HG03571 (cell line): ENCODE results near the gene MYB.
"Not testable (repeated sequence)": the region's sequence is repeated elsewhere in the genome, so short reads cannot be mapped to it uniquely, and the experiment has no call there.

Experiments used
- ATAC-seq: cut with Tn5 transposase; IDR thresholded peaks from one replicate; pipeline ENCODE4 v1.9.1; 2021; ENCODE audit not compliant: unreplicated experiment

Gene MYB

GRCh38 chr6:135180542-135181332, at the start of gene MYB:
MYB (plus strand) TSS chr6:135181308; CDS start chr6:135181514, 206 bp downstream.
- peak; percentile 30 for ATAC-seq

- no peak for ATAC-seq
These were observed 48.3 kb upstream of the MYB start for GRCh38 chr6:135132776-135133175.

GRCh38 chr6:135135835-135136234, 45.3 kb upstream of the MYB start:
- ATAC-seq, result no peak

- ATAC-seq, result no peak
These were observed 43.3 kb upstream of the MYB start for GRCh38 chr6:135137826-135138225.

GRCh38 chr6:135141182-135141581, 39.9 kb upstream of the MYB start:
- ATAC-seq, result no peak

- peak; percentile 60 for ATAC-seq
These were observed 39.4 kb upstream of the MYB start for GRCh38 chr6:135141728-135142127.

- not testable (repeated sequence) for ATAC-seq
These were observed 38.9 kb upstream of the MYB start for GRCh38 chr6:135142232-135142631.

- no peak for ATAC-seq
These were observed 36.4 kb upstream of the MYB start for GRCh38 chr6:135144673-135145062.

- peak; percentile 39 for ATAC-seq
These were observed 35.9 kb upstream of the MYB start for GRCh38 chr6:135145063-135145800.

- no peak for ATAC-seq
These were observed 34.8 kb upstream of the MYB start for GRCh38 chr6:135146162-135146934.

- no peak for ATAC-seq
These were observed 33.2 kb upstream of the MYB start for GRCh38 chr6:135147637-135148592.

- no peak for ATAC-seq
These were observed 32.2 kb upstream of the MYB start for GRCh38 chr6:135148889-135149288.

- no peak for ATAC-seq
These were observed 31.7 kb upstream of the MYB start for GRCh38 chr6:135149376-135149775.

GRCh38 chr6:135150481-135150880, 30.6 kb upstream of the MYB start:
- not testable (repeated sequence) for ATAC-seq

GRCh38 chr6:135154125-135154524, 27.0 kb upstream of the MYB start:
- ATAC-seq, result not testable (repeated sequence)

GRCh38 chr6:135158397-135158796, 22.7 kb upstream of the MYB start:
- ATAC-seq, result no peak

GRCh38 chr6:135159531-135159930, 21.6 kb upstream of the MYB start:
- no peak for ATAC-seq

- ATAC-seq, result no peak
These were observed 19.4 kb upstream of the MYB start for GRCh38 chr6:135161411-135162395.
